ENCODE results near the gene CCDC28B. TPM values are rescaled to one million over a fixed set of nuclear protein-coding genes. Genes with fewer than 3 reads are reported as not detected.
"Not testable (repeated sequence)": the region's sequence is repeated elsewhere in the genome, so short reads cannot be mapped to it uniquely, and the experiment has no call there.

Gene CCDC28B
- total RNA-seq (2014; rRNA removed; shearing (Covaris generic)): 8.8 and 11.3 TPM in 2 replicates

DNA sequence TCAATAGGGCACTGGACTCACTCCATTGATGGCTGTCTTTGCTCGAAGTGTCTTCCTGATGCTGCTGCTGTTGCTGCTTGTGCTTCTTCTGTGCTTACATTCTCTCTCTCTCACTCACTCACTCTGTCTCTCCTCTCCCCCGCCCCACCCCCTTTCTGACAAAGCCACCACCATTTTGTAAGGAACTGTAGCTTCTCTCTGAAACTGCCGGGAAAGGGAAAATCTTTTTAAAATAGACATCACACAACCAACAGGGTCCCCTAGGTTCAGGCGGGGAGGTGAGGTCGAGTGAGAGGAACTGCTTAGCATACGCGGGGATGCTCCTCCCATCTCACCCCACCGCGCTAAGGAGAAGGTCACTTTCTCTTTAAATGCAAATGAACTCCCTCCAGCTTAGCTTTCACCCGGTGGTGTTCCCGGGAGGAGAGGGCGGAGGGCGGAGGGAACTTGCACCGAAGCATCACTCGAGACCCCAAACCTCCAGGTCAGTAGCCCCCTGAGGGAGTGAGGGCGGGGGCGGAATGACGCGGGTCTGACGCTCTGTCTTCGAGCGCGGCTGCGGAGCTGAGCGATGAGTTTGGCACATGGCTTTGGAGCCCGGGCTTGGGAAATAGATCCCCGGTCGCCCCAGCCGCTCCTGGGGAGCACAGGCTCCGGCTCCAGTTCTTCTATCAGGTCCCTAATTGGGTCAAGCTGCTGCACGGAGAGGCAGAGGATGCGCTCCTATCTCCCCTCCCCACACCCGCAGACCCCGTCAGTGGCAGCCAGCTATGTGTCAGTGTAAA, at the start of gene CCDC28B:
TSS of gene CCDC28B (plus strand) at position 370 of the 785 bp plus-strand sequence. CDS start 1,341 bp downstream, outside the sequence.
- Histone ChIP-seq H3K4me1 (peaks cover 6% of the 10 kb centered on the region; the same call in 1 of the 2 replicates), H3K27ac (no peak within 1 kb of the TSS; the same call in 1 of the 2 replicates), H3K9me3 (replicated peaks) (no peaks in the 10 kb centered on the region), H3K27me3 (no peaks in the 10 kb centered on the region), H3K4me3 (peak within 1 kb of the TSS; percentile 60), H3K36me3 (peaks cover 11% of the 10 kb centered on the region)
- peak; percentile 56 to 71 for DNase-seq

GRCh38 chr1:32150847-32151246, 49.5 kb upstream of the CCDC28B start:
- H3K27me3 ChIP-seq: no peaks in the 10 kb centered on the region
- no peak overlapping the region for H3K4me3 ChIP-seq
- no peak overlapping the region for H3K27ac ChIP-seq
- no peak for DNase-seq
- 0 out of 2 replicates have a peak, but pooled peaks cover 2% of the 10 kb centered on the region for H3K9me3 ChIP-seq (replicated peaks)
- H3K4me1 ChIP-seq: peaks cover 3% of the 10 kb centered on the region; the same call in 1 of the 2 replicates
- peaks cover 14% of the 10 kb centered on the region for H3K36me3 ChIP-seq

GRCh38 chr1:32151319-32151787, 49.0 kb upstream of the CCDC28B start:
- Histone ChIP-seq H3K4me1 (peaks cover 3% of the 10 kb centered on the region; the same call in 1 of the 2 replicates), H3K27ac (no peak overlapping the region), H3K4me3 (no peak overlapping the region), H3K9me3 (replicated peaks) (0 out of 2 replicates have a peak, but pooled peaks cover 2% of the 10 kb centered on the region), H3K36me3 (peaks cover 16% of the 10 kb centered on the region), H3K27me3 (no peaks in the 10 kb centered on the region)
- DNase-seq: peak; percentile 65 to 78

- Histone ChIP-seq H3K9me3 (replicated peaks) (no peaks in the 10 kb centered on the region), H3K4me3 (no peak overlapping the region), H3K4me1 (no peaks in the 10 kb centered on the region), H3K36me3 (peaks cover 71% of the 10 kb centered on the region), H3K27ac (no peak overlapping the region), H3K27me3 (no peaks in the 10 kb centered on the region)
- no peak for DNase-seq
Observed at GRCh38 chr1:32159189-32159588, 41.2 kb upstream of the CCDC28B start.

DNA sequence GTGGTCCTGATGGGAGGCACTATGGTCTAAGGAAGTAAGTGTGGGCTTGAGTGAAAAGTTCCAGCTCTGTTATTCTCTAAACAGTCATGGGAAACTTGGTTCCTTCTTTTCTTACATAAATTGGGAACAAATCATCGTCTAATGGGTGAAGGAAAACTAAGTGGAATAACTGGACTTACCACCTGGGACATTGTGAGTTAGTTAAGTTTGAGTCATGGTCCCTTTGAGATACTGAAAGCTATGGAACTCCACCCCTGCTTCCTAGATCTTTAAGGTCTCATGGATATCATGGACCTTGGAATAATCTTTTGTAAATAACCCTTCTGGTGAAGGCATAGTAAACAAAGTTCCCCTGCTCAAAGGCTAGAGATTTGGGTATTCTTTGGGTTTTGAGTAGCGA, 37.0 kb upstream of the CCDC28B start:
- no peak for DNase-seq
- H3K4me3 ChIP-seq: no peak overlapping the region
- no peak overlapping the region for H3K27ac ChIP-seq
- peaks cover 64% of the 10 kb centered on the region for H3K36me3 ChIP-seq
- H3K27me3 ChIP-seq: no peaks in the 10 kb centered on the region
- H3K4me1 ChIP-seq: no peaks in the 10 kb centered on the region
- no peaks in the 10 kb centered on the region for H3K9me3 ChIP-seq (replicated peaks)

GRCh38 chr1:32165633-32166032, 34.8 kb upstream of the CCDC28B start:
- not testable (repeated sequence) for DNase-seq; H3K4me3 ChIP-seq; H3K4me1 ChIP-seq; H3K9me3 ChIP-seq (replicated peaks); H3K27ac ChIP-seq; H3K27me3 ChIP-seq
- H3K36me3 ChIP-seq: peaks cover 59% of the 10 kb centered on the region

DNA sequence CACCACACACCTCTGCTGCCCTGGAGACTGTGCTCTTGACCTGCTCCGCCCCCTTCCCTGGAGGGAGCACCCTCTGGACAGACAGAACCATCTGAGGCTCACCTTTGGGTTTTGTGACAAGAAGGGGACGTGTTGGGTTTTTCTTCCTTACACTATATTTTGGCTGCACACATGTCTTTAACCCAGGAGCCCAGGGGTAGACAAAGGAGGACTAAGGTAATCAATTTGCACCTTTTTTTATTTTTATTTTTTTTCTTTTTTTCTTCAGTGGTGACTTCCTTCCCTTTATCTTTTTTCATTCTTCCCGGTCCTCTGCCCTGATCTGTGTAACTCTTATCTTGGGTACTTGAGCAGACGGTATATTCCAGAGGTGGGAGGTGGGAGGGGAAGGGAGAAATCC, 29.4 kb upstream of the CCDC28B start:
- peaks cover 55% of the 10 kb centered on the region for H3K36me3 ChIP-seq

DNA sequence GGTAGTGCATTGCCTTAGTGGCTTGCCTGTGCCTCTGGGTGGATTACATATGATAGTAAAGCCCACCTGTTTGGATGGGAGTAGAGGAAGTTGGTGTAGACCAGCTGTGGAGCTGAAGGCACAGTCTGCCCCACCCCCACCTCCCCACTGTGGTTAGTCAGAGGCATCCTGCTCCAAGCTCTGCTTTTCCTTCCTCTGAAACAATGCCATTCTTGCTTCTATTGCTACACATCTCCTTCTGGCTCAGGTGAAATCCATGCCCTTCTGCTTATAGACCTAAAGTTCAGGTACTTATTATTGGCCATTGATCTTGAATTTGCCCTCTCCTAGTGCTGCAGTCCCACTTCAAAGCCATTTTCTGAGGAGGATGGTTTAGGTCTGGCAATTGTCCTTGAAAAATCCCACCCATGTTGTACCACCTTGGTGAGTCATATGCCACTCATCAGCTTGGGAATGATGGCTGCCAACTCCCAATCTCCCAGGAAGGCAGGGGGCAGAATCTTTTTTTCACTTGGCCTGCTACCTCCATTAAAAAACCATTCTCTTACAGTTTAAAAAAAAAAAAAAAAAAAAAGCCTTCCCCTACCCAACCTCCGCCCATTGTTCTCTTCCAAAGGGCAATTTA, 27.7 kb upstream of the CCDC28B start:
- peaks cover 44% of the 10 kb centered on the region for H3K36me3 ChIP-seq
- H3K4me3 ChIP-seq: no peak overlapping the region
- H3K27me3 ChIP-seq: no peaks in the 10 kb centered on the region
- H3K9me3 ChIP-seq (replicated peaks): no peaks in the 10 kb centered on the region
- no peak for DNase-seq
- H3K4me1 ChIP-seq: no peaks in the 10 kb centered on the region
- H3K27ac ChIP-seq: no peak overlapping the region

More for the DNA sequence above, 29.4 kb upstream of the CCDC28B start:
- H3K9me3 ChIP-seq (replicated peaks): no peaks in the 10 kb centered on the region
- DNase-seq: no peak
- H3K4me3 ChIP-seq: no peak overlapping the region
- no peak overlapping the region for H3K27ac ChIP-seq
- H3K4me1 ChIP-seq: no peaks in the 10 kb centered on the region
- H3K27me3 ChIP-seq: no peaks in the 10 kb centered on the region

DNA sequence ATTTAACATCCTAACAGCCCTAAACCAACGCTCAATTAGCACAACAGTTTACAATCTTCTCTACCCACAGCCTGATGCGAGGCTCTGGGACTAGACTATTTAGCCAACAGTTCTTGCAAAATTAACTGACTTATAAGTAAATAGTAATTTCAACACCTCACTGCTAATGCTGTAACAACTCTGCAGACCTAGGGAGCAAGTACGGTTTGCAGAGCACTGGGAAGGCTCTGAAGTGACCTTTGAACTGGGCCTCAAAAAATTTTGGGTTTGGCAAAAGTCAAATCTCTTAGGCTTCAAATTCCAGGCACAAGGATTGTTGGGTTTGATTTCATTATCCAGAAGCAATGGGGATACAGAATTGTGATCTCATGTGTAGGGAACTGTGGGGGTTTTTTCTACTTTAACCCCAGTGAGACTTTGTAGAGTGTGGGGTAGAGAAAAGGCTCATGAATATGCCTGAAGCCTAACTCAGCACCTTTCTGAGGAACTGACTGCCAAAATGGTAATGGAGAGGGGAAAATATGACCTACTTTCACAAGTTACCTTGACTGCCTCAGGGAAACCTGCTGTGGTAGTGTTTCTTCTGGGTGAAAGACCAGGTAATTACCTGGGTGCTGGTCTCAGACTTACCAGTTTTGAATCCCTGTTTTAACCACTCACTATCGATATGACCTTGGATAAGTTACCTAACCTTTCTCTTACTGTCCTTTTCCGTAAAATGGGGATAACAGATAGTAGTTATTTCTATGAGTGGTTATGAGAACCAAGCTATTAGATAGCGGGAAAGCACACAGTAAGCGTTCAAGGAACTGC, 21.8 kb upstream of the CCDC28B start:
- Histone ChIP-seq H3K27me3 (no peaks in the 10 kb centered on the region), H3K36me3 (peaks cover 23% of the 10 kb centered on the region), H3K4me1 (peaks cover 10% of the 10 kb centered on the region), H3K9me3 (replicated peaks) (no peaks in the 10 kb centered on the region), H3K4me3 (peak overlapping the region; percentile 71), H3K27ac (peak overlapping the region; percentile 79; the same call in 1 of the 2 replicates)
- DNase-seq: no peak

DNA sequence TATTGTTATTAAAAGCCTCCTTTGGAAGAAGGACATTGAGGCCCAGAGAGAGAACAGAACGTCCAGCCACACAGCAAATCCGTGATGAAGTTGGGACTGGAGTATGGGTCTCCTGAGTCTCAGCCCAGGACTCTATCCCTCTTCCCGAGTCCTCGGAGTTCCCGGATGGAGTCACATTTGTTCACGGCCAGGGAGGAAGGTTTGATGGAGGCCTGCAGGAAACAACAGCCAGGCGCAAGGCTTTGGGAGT, 21.3 kb upstream of the CCDC28B start:
- Histone ChIP-seq H3K36me3 (peaks cover 26% of the 10 kb centered on the region), H3K27me3 (no peaks in the 10 kb centered on the region), H3K27ac (peak overlapping the region; percentile 79), H3K9me3 (replicated peaks) (no peaks in the 10 kb centered on the region), H3K4me1 (peaks cover 10% of the 10 kb centered on the region), H3K4me3 (peak overlapping the region; percentile 71)
- no peak for DNase-seq

DNA sequence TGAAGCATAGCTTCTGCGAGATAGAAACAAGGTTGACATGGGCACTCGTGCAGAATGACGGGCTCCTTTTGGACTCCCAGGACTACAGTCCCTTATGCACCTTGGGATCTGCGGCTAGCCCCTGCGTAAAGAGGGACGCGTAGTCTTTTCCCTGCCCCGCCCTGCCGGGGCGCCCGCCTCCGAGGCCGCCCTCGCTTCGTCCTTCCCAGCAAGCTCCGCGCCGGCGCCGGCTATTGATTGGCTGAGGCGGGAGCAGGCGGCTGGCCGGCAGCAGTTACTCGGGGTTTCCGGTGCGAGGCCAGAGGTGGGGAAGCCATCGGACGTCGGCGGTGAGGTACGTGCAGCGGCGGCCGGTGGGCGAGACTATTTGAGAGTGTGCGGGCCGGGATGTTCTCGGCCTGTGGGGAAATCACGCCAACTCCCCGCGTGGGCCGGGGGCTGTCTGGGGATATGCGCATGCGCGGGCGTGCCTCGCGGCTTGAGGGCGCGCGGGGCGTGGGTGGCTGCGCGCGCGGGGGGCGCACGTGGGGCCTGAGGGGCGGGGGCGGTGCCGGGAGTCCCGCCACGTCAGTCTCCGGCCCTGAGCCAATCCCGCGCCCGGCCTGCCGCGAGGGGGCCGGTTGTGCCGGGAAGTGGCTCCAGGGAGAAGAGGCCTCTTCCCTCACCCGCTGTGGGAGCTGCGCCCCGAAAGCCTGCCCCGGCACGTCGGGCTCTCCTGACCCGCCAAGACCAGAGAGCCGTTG, 20.8 kb upstream of the CCDC28B start, which contains the start of gene TXLNA:
TSS of gene TXLNA (plus strand) at position 233 of the 743 bp plus-strand sequence. CDS start 671 bp downstream, outside the sequence.
- peak within 1 kb of the TSS; percentile 79 for H3K27ac ChIP-seq

GRCh38 chr1:32180186-32181060, 20.0 kb upstream of the CCDC28B start:
- Histone ChIP-seq H3K4me3 (peak overlapping the region; percentile 71), H3K27me3 (no peaks in the 10 kb centered on the region), H3K9me3 (replicated peaks) (no peaks in the 10 kb centered on the region), H3K27ac (peak overlapping the region; percentile 79), H3K4me1 (peaks cover 10% of the 10 kb centered on the region), H3K36me3 (peaks cover 37% of the 10 kb centered on the region)
- peak; percentile 67 to 69 for DNase-seq

More for the DNA sequence above, 20.8 kb upstream of the CCDC28B start, which contains the start of gene TXLNA:
- H3K36me3 ChIP-seq: peaks cover 31% of the 10 kb centered on the region
- H3K4me1 ChIP-seq: peaks cover 10% of the 10 kb centered on the region
- H3K4me3 ChIP-seq: peak within 1 kb of the TSS; percentile 71
- peak; percentile 96 to 97 for DNase-seq
- no peaks in the 10 kb centered on the region for H3K27me3 ChIP-seq
- no peaks in the 10 kb centered on the region for H3K9me3 ChIP-seq (replicated peaks)

GRCh38 chr1:32181065-32181464, 19.3 kb upstream of the CCDC28B start:
- Histone ChIP-seq H3K27ac (no peak overlapping the region), H3K9me3 (replicated peaks) (no peaks in the 10 kb centered on the region), H3K36me3 (peaks cover 43% of the 10 kb centered on the region), H3K27me3 (no peaks in the 10 kb centered on the region), H3K4me1 (peaks cover 10% of the 10 kb centered on the region), H3K4me3 (peak overlapping the region; percentile 71)
- no peak for DNase-seq

All from SJCRH30 (cell line).